HCT116 (cell line): ENCODE data around the gene SAMD14.

ENCODE experiments used
- CEBPB ChIP-seq: IDR thresholded peaks from 2 replicates; pipeline ENCODE4 v1.6.1; 2012; ENCODE audit warnings: low read depth
- CTCF ChIP-seq, 3 experiments: fragments of 200-600 bp in 1 of 3; sonication (generic) in 1 of 3; IDR thresholded peaks in 2 of 3; conservative IDR thresholded peaks in 1 of 3; 2 replicates each; pipeline ENCODE4 v1.5.1; 2012 to 2017; ENCODE audit warnings: low read depth in 2 of 3, low read length in 2 of 3, antibody characterized with exemption in 1 of 3, borderline replicate concordance in 1 of 3, control low read depth in 1 of 3, mild to moderate bottlenecking in 1 of 3, mixed read lengths in 1 of 3, mixed run types in 1 of 3, moderate library complexity in 1 of 3; ENCODE audit not compliant: insufficient read depth in 1 of 3
- POLR2AphosphoS5 ChIP-seq: IDR thresholded peaks from 2 replicates; pipeline ENCODE4 v1.6.1; 2011; ENCODE audit warnings: mild to moderate bottlenecking, low read depth, low read length, moderate library complexity
- SIN3A ChIP-seq: IDR thresholded peaks from 2 replicates; pipeline ENCODE4 v1.6.1; 2012; ENCODE audit warnings: low read depth
- YY1 ChIP-seq: IDR thresholded peaks from 2 replicates; pipeline ENCODE4 v1.6.1; 2011; ENCODE audit warnings: low read length, low read depth, moderate library complexity, mild to moderate bottlenecking; ENCODE audit not compliant: insufficient replicate concordance; ENCODE audit errors: extremely low read depth

- TF ChIP-seq CTCF (IDR thresholded peaks at IDR 0.05 in 2 of 3, conservative IDR thresholded peaks at IDR 0.05 in 1 of 3; ENCODE audit: borderline replicate concordance in 1 of 3, insufficient read depth in 1 of 3, low read depth in 2 of 3, low read length in 2 of 3) = no peak
- no peak for TF ChIP-seq YY1
- no peak for TF ChIP-seq POLR2AphosphoS5
- TF ChIP-seq CEBPB = no peak
- no peak for TF ChIP-seq SIN3A
Observed at GRCh38 chr17:50147841-50148225, 17.9 kb upstream of the SAMD14 start.
